ENCODE results near the gene RPL34.
A peak's percentile ranks its signal among the peaks of the same experiment; 100 is the strongest.

The RPL34 gene

DNA sequence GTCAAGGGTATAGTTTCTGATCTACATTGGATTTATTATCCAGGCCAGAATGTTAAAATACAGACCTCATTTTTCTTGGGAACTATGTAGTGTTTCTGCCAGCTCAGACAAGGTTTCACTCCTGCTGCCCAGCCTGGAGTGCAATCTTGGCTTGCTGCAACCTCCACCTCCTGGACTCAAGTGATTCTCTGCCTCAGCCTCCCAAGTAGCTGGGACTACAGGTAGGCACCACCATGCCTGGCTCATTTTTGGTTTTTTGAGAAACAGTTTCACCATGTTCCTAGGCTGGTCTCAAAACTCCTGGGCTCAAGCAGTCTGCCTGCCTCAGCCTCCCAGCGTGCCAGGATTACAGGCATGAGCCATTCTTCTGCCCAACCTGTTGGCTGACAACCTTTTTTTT, 5.7 kb downstream of the RPL34 start:
- Mint-ChIP-seq H3K9me3 (no peaks in the 10 kb centered on the region), H3K4me3 (no peak overlapping the region), H3K36me3 (ENCODE audit: low read depth) (peaks cover 67% of the 10 kb centered on the region), H3K27ac (no peak overlapping the region), H3K4me1 (peaks cover 16% of the 10 kb centered on the region), H3K27me3 (ENCODE audit: low read depth) (no peaks in the 10 kb centered on the region)
- TF ChIP-seq, protein P1, sequence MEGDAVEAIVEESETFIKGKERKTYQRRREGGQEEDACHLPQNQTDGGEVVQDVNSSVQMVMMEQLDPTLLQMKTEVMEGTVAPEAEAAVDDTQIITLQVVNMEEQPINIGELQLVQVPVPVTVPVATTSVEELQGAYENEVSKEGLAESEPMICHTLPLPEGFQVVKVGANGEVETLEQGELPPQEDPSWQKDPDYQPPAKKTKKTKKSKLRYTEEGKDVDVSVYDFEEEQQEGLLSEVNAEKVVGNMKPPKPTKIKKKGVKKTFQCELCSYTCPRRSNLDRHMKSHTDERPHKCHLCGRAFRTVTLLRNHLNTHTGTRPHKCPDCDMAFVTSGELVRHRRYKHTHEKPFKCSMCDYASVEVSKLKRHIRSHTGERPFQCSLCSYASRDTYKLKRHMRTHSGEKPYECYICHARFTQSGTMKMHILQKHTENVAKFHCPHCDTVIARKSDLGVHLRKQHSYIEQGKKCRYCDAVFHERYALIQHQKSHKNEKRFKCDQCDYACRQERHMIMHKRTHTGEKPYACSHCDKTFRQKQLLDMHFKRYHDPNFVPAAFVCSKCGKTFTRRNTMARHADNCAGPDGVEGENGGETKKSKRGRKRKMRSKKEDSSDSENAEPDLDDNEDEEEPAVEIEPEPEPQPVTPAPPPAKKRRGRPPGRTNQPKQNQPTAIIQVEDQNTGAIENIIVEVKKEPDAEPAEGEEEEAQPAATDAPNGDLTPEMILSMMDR (IDR thresholded peaks at IDR 0.05; ENCODE audit: unreplicated experiment in 3 of 3) = no peak

DNA sequence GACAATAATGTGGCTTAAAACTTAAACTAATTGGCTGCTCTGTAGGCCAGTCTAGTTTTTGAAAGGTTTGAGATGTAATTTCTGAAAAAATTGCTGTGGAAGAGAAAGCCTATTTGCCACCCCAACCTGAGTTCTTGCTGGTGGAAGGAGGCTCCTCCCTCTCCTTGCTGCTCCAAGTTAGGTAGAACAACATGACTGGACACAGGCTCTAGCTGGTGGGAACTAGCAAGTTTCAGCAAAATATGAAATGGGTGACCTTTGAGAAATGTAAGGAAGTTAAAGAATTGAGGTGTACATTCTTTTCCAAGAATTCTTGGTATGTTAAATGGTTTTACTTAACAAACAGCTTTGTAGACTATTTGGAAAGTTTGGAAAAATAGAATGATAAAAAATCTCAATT, 8.0 kb downstream of the RPL34 start:
- Mint-ChIP-seq H3K4me1 (peaks cover 7% of the 10 kb centered on the region), H3K36me3 (ENCODE audit: low read depth) (peaks cover 72% of the 10 kb centered on the region), H3K27me3 (ENCODE audit: low read depth) (no peaks in the 10 kb centered on the region), H3K9me3 (no peaks in the 10 kb centered on the region), H3K27ac (no peak overlapping the region), H3K4me3 (no peak overlapping the region)
- TF ChIP-seq, protein P1 (IDR thresholded peaks at IDR 0.05; ENCODE audit: unreplicated experiment in 3 of 3) = no peak

DNA sequence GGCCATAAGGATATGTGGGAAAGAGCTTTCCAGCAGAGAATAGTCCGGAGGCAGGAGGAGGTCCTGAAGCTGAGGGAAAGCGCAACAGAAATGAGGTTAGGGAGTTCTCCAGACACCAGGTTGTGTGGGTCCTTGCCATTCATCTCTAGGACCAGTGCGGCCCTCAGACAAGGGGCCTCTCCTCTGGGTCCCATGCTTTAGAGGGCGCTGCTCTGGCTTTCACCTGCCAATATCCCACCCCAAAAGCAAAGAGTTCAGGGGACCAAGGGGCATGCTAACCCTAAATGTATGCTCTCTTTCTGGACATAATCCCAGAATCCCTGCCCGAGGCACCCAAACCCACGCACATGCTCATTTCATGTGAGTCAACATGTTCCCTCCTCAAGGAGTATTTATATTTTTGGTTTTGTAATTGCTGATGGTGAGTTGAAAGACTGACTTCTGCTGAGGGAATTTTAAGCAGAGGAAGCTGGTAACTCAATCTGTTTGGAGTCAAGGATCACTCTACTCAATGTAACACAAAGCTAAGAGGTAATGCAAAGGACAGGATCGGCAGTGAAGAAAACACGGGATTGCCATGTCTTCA, 14.8 kb downstream of the RPL34 start:
- H3K36me3 Mint-ChIP-seq (ENCODE audit: low read depth) = peaks cover 40% of the 10 kb centered on the region
- no peaks in the 10 kb centered on the region for H3K9me3 Mint-ChIP-seq
- no peak overlapping the region for H3K27ac Mint-ChIP-seq

DNA sequence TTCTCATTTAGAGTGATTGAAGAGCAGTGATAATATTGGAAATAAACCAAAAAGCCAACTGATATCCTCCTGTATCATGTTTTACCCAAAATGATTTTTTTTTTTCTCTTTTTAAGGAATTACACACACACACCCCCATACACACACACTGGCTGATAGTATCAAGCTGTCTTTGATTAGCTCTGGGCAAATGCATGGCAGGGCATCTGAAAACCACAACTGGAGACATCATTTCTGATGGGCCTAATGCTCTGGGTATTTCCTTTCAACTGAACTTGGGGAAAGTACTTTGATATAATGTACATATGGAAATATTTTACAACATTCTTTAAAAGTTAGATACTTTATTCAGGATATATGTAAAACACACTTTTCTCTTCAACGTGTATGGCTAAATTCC, 15.9 kb downstream of the RPL34 start:
- TF ChIP-seq, protein P1 (IDR thresholded peaks at IDR 0.05; ENCODE audit: unreplicated experiment in 3 of 3) = no peak
- Mint-ChIP-seq H3K27ac (no peak overlapping the region), H3K36me3 (ENCODE audit: low read depth) (peaks cover 30% of the 10 kb centered on the region), H3K27me3 (ENCODE audit: low read depth) (no peaks in the 10 kb centered on the region), H3K4me1 (no peaks in the 10 kb centered on the region), H3K4me3 (no peak overlapping the region), H3K9me3 (no peaks in the 10 kb centered on the region)

More for the DNA sequence above, 14.8 kb downstream of the RPL34 start:
- H3K4me3 Mint-ChIP-seq = no peak overlapping the region
- TF ChIP-seq, protein P1 (IDR thresholded peaks at IDR 0.05; ENCODE audit: unreplicated experiment in 3 of 3) = no peak
- H3K4me1 Mint-ChIP-seq = no peaks in the 10 kb centered on the region
- no peaks in the 10 kb centered on the region for H3K27me3 Mint-ChIP-seq (ENCODE audit: low read depth)

DNA sequence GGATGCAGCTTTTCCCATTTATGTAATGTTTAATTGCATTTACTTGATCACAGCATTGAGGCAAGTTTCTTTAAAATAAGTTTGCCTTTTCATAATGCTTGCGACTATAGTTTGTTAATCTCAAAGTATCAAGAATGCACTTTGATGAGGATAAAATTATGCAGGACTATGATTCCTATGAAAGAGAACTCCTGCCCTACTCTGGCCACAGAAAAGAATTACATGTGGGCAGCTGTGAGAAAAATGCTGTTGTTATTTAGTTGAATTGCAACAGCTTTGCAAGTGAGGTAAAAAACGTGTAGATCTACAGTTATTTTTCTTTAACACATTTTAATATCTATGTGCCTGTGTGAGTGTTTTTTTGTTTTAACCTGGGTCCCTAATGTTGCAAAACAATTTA, 17.5 kb downstream of the RPL34 start:
- Mint-ChIP-seq H3K27ac (no peak overlapping the region), H3K4me1 (no peaks in the 10 kb centered on the region), H3K9me3 (no peaks in the 10 kb centered on the region), H3K36me3 (ENCODE audit: low read depth) (peaks cover 25% of the 10 kb centered on the region), H3K4me3 (no peak overlapping the region), H3K27me3 (ENCODE audit: low read depth) (no peaks in the 10 kb centered on the region)
- TF ChIP-seq, protein P1 (IDR thresholded peaks at IDR 0.05; ENCODE audit: unreplicated experiment in 3 of 3) = peak; percentile 20 to 31 (median 28)

DNA sequence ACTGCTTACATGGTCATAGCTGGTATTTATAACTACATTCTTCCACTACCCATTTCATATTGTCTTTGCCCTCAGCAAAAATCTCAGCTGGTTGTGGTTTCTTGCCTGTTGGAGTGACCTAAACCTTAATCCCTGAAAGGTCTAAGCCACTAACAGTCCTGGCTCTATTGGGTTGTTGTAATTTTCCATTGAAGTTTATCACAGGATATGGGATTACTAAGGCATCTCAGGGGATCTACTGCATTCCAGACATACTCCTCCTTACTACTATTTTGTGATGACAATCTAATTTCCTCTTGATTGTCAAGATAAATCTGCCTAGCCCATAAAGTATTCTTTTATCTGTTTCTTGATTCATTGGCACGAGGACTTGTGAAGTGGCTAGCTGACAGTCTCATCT, 23.9 kb downstream of the RPL34 start:
- Mint-ChIP-seq H3K4me3 (no peak overlapping the region), H3K9me3 (no peaks in the 10 kb centered on the region), H3K4me1 (no peaks in the 10 kb centered on the region), H3K36me3 (ENCODE audit: low read depth) (no peaks in the 10 kb centered on the region), H3K27me3 (ENCODE audit: low read depth) (no peaks in the 10 kb centered on the region), H3K27ac (no peak overlapping the region)
- TF ChIP-seq, protein P1 (IDR thresholded peaks at IDR 0.05; ENCODE audit: unreplicated experiment in 3 of 3) = no peak

Measured in nephron (organoid).